ENCODE results near the gene MUL1. TPM values are rescaled to one million over a fixed set of nuclear protein-coding genes. Genes with fewer than 3 reads are reported as not detected.

Gene MUL1
- 10 to 100 TPM; 21.0 to 21.8 TPM for total RNA-seq

GRCh38 chr1:20507564-20508410 lies at the start of gene MUL1:
TSS of gene MUL1 (minus strand) at chr1:20508151. CDS start at chr1:20508024, 127 bp downstream.
- peaks cover 3% of the 10 kb centered on the region for H3K36me3 Mint-ChIP-seq (ENCODE audit: low read depth)
- no peaks in the 10 kb centered on the region for H3K9me3 Mint-ChIP-seq
- ChIA-PET POLR2A (interaction anchor here (1.0 to 2.4 kb wide), 8 partner anchors 8 to 278 kb away, joined by 3 to 7 read pairs (median 4); partner anchors contain the start of genes CAMK2N1 and HP1BP3), CTCF (interaction anchor here (0.9 to 1.1 kb wide), 3 partner anchors 14 to 126 kb away, joined by 3 to 5 read pairs (median 3); partner anchors contain the start of gene PINK1)
- peaks cover 3% of the 10 kb centered on the region for H3K27me3 Mint-ChIP-seq
- H3K4me1 Mint-ChIP-seq = peaks cover 29% of the 10 kb centered on the region
- H3K27ac Mint-ChIP-seq = peak within 1 kb of the TSS; percentile 87
- H3K4me3 Mint-ChIP-seq = peak within 1 kb of the TSS; percentile 82
- DNase-seq = peak; percentile 96

- CTCF ChIA-PET = no interaction called here
- no peaks in the 10 kb centered on the region for H3K9me3 Mint-ChIP-seq
- no peak for DNase-seq
- peaks cover 2% of the 10 kb centered on the region for H3K4me1 Mint-ChIP-seq
- H3K4me3 Mint-ChIP-seq = no peak overlapping the region
- H3K36me3 Mint-ChIP-seq (ENCODE audit: low read depth) = no peaks in the 10 kb centered on the region
- no peak overlapping the region for H3K27ac Mint-ChIP-seq
- POLR2A ChIA-PET = no interaction called here
- H3K27me3 Mint-ChIP-seq = peaks cover 39% of the 10 kb centered on the region
These were observed 47.8 kb upstream of the MUL1 start for GRCh38 chr1:20555758-20556120.

- Mint-ChIP-seq H3K4me3 (no peak overlapping the region), H3K27me3 (peaks cover 41% of the 10 kb centered on the region), H3K36me3 (ENCODE audit: low read depth) (no peaks in the 10 kb centered on the region), H3K27ac (no peak overlapping the region), H3K4me1 (peaks cover 2% of the 10 kb centered on the region), H3K9me3 (no peaks in the 10 kb centered on the region)
- POLR2A ChIA-PET = no interaction called here
- no peak for DNase-seq
- CTCF ChIA-PET = no interaction called here
These were observed 47.2 kb upstream of the MUL1 start for GRCh38 chr1:20555025-20555757.

- no peak for DNase-seq
- Mint-ChIP-seq H3K4me3 (no peak overlapping the region), H3K36me3 (ENCODE audit: low read depth) (no peaks in the 10 kb centered on the region), H3K27me3 (peaks cover 42% of the 10 kb centered on the region), H3K9me3 (no peaks in the 10 kb centered on the region), H3K4me1 (peaks cover 2% of the 10 kb centered on the region), H3K27ac (no peak overlapping the region)
- POLR2A ChIA-PET = no interaction called here
- CTCF ChIA-PET = no interaction called here
These were observed 44.9 kb upstream of the MUL1 start for GRCh38 chr1:20552728-20553445.

- no peak within 1 kb of the TSS for H3K27ac Mint-ChIP-seq
- H3K27me3 Mint-ChIP-seq = peaks cover 43% of the 10 kb centered on the region
- DNase-seq = no peak
- no peaks in the 10 kb centered on the region for H3K36me3 Mint-ChIP-seq (ENCODE audit: low read depth)
- peaks cover 2% of the 10 kb centered on the region for H3K4me1 Mint-ChIP-seq
- POLR2A ChIA-PET = interaction anchor here (1.1 kb wide), 1 partner anchor 82 kb away, joined by 4 read pairs; no protein-coding TSS in a partner anchor
- H3K4me3 Mint-ChIP-seq = no peak within 1 kb of the TSS
- CTCF ChIA-PET = no interaction called here
- H3K9me3 Mint-ChIP-seq = no peaks in the 10 kb centered on the region
These were observed 44.2 kb upstream of the MUL1 start, which contains the start of gene FAM43B for GRCh38 chr1:20551945-20552727. TSS of gene FAM43B (plus strand) at chr1:20552573. CDS start at chr1:20552974, 401 bp downstream.

GRCh38 chr1:20551161-20551560 lies 43.2 kb upstream of the MUL1 start:
- H3K4me1 Mint-ChIP-seq = peaks cover 2% of the 10 kb centered on the region
- DNase-seq = no peak
- CTCF ChIA-PET = no interaction called here
- peaks cover 50% of the 10 kb centered on the region for H3K27me3 Mint-ChIP-seq
- no peaks in the 10 kb centered on the region for H3K36me3 Mint-ChIP-seq (ENCODE audit: low read depth)
- no peak overlapping the region for H3K27ac Mint-ChIP-seq
- no peak overlapping the region for H3K4me3 Mint-ChIP-seq
- H3K9me3 Mint-ChIP-seq = no peaks in the 10 kb centered on the region
- POLR2A ChIA-PET = interaction anchor here (1.1 kb wide), 1 partner anchor 83 kb away, joined by 4 read pairs; no protein-coding TSS in a partner anchor

- H3K9me3 Mint-ChIP-seq = no peaks in the 10 kb centered on the region
- POLR2A ChIA-PET = no interaction called here
- H3K36me3 Mint-ChIP-seq (ENCODE audit: low read depth) = no peaks in the 10 kb centered on the region
- no peak for DNase-seq
- CTCF ChIA-PET = interaction anchor here (1.1 kb wide), 1 partner anchor 115 kb away, joined by 3 read pairs; the partner anchor contains the start of gene DDOST
- no peak overlapping the region for H3K4me3 Mint-ChIP-seq
- H3K27me3 Mint-ChIP-seq = peaks cover 47% of the 10 kb centered on the region
- H3K4me1 Mint-ChIP-seq = no peaks in the 10 kb centered on the region
- H3K27ac Mint-ChIP-seq = no peak overlapping the region
These were observed 38.7 kb upstream of the MUL1 start for GRCh38 chr1:20546637-20547036.

- Mint-ChIP-seq H3K4me1 (no peaks in the 10 kb centered on the region), H3K27me3 (peaks cover 42% of the 10 kb centered on the region), H3K9me3 (no peaks in the 10 kb centered on the region), H3K27ac (no peak overlapping the region), H3K4me3 (no peak overlapping the region), H3K36me3 (ENCODE audit: low read depth) (no peaks in the 10 kb centered on the region)
- ChIA-PET CTCF (no interaction called here), POLR2A (no interaction called here)
- no peak for DNase-seq
These were observed 32.3 kb upstream of the MUL1 start for GRCh38 chr1:20540281-20540680.

GRCh38 chr1:20538760-20539551 lies 31.0 kb upstream of the MUL1 start:
- Mint-ChIP-seq H3K4me1 (no peaks in the 10 kb centered on the region), H3K27me3 (peaks cover 45% of the 10 kb centered on the region)
- no peak for DNase-seq

GRCh38 chr1:20538227-20538626 lies 30.3 kb upstream of the MUL1 start:
- no peak overlapping the region for H3K4me3 Mint-ChIP-seq
- no peak for DNase-seq
- POLR2A ChIA-PET = no interaction called here
- CTCF ChIA-PET = no interaction called here
- no peaks in the 10 kb centered on the region for H3K4me1 Mint-ChIP-seq
- H3K27ac Mint-ChIP-seq = no peak overlapping the region
- no peaks in the 10 kb centered on the region for H3K9me3 Mint-ChIP-seq
- H3K36me3 Mint-ChIP-seq (ENCODE audit: low read depth) = no peaks in the 10 kb centered on the region
- peaks cover 50% of the 10 kb centered on the region for H3K27me3 Mint-ChIP-seq

More at GRCh38 chr1:20538760-20539551, 31.0 kb upstream of the MUL1 start:
- Mint-ChIP-seq H3K4me3 (no peak overlapping the region), H3K9me3 (no peaks in the 10 kb centered on the region), H3K27ac (no peak overlapping the region), H3K36me3 (ENCODE audit: low read depth) (no peaks in the 10 kb centered on the region)
- POLR2A ChIA-PET = no interaction called here
- CTCF ChIA-PET = no interaction called here

- no peak for DNase-seq
- Mint-ChIP-seq H3K36me3 (ENCODE audit: low read depth) (no peaks in the 10 kb centered on the region), H3K4me1 (no peaks in the 10 kb centered on the region), H3K9me3 (no peaks in the 10 kb centered on the region), H3K27me3 (peaks cover 53% of the 10 kb centered on the region), H3K4me3 (no peak overlapping the region), H3K27ac (no peak overlapping the region)
- POLR2A ChIA-PET = no interaction called here
- CTCF ChIA-PET = interaction anchor here (0.6 to 1.9 kb wide), 3 partner anchors 11 to 86 kb away, joined by 3 to 6 read pairs (median 4); no protein-coding TSS in a partner anchor
These were observed 26.9 kb upstream of the MUL1 start for GRCh38 chr1:20534659-20535417.
